K562 (cell line): ENCODE results near the gene MRPL40. TPM values are rescaled to one million over a fixed set of nuclear protein-coding genes. Genes with fewer than 3 reads are reported as not detected.

Source experiments
- ARHGAP35 ChIP-seq: fragments of 450-650 bp; IDR thresholded peaks from 2 replicates; pipeline ENCODE4 v1.6.1; 2018; ENCODE audit not compliant: partially characterized antibody
- CAMTA2 ChIP-seq: fragments of 250-450 bp; sonication (Bioruptor Pico); conservative IDR thresholded peaks from 2 replicates; pipeline ENCODE4 v1.5.1; 2022
- CBFA2T3 ChIP-seq: fragments of 450-650 bp; IDR thresholded peaks from 2 replicates; pipeline ENCODE4 v1.6.1; 2017
- CBX3 ChIP-seq, 2 experiments: IDR thresholded peaks; 1 replicate in 1 of 2; 2 replicates in 1 of 2; pipeline ENCODE4 v1.6.1; 2012; ENCODE audit warnings: inconsistent platforms in 2 of 2, low read length in 2 of 2, borderline replicate concordance in 1 of 2, control low read depth in 1 of 2
- ETV1 ChIP-seq: fragments of 450-650 bp; conservative IDR thresholded peaks from 2 replicates; pipeline ENCODE4 v1.6.1; 2016; ENCODE audit warnings: missing genetic modification characterization, control low read depth, low read depth, missing compliant biosample characterization
- EWSR1 ChIP-seq: fragments of 450-650 bp; IDR thresholded peaks from 2 replicates; pipeline ENCODE4 v1.6.1; 2018; ENCODE audit warnings: borderline replicate concordance, mild to moderate bottlenecking, low read depth, moderate library complexity; ENCODE audit not compliant: partially characterized antibody
- FOXA1 ChIP-seq: fragments of 450-650 bp; IDR thresholded peaks from 2 replicates; pipeline ENCODE4 v1.6.1; 2016; ENCODE audit warnings: mild to moderate bottlenecking, borderline replicate concordance
- FOXJ3 ChIP-seq: sonication (generic); formaldehyde crosslinking; IDR thresholded peaks from 2 replicates; pipeline ENCODE4 v1.4.0; 2020; ENCODE audit warnings: mild to moderate bottlenecking, missing genetic modification reagents
- GATAD2B ChIP-seq: fragments of 450-650 bp; IDR thresholded peaks from 2 replicates; pipeline ENCODE4 v1.6.1; 2017; ENCODE audit warnings: mild to moderate bottlenecking, borderline replicate concordance
- MAFG ChIP-seq: fragments of 450-650 bp; conservative IDR thresholded peaks from 2 replicates; pipeline ENCODE4 v1.6.1; 2016; ENCODE audit warnings: missing genetic modification characterization, missing compliant biosample characterization
- MCM3 ChIP-seq: fragments of 450-650 bp; IDR thresholded peaks from 2 replicates; pipeline ENCODE4 v1.6.1; 2016
- MXI1 ChIP-seq: IDR thresholded peaks from 2 replicates; pipeline ENCODE4 v1.6.1; 2011; ENCODE audit warnings: low read depth, mild to moderate bottlenecking, improper control_type of control experiment, low read length
- NR1H2 ChIP-seq: sonication (generic); formaldehyde crosslinking; IDR thresholded peaks from 2 replicates; pipeline ENCODE4 v1.4.0; 2020; ENCODE audit warnings: mild to moderate bottlenecking, missing genetic modification reagents
- PHB ChIP-seq: fragments of 250-450 bp; sonication (Bioruptor Pico); IDR thresholded peaks from 2 replicates; pipeline ENCODE4 v1.5.0; 2021
- SAP30 ChIP-seq: fragments of 200-600 bp; sonication (generic); IDR thresholded peaks from 2 replicates; pipeline ENCODE4 v1.6.1; 2012; ENCODE audit warnings: borderline replicate concordance, low read depth, mild to moderate bottlenecking, moderate library complexity, low read length, control low read depth, inconsistent platforms; ENCODE audit not compliant: insufficient read depth, poor library complexity, severe bottlenecking
- SMARCE1 ChIP-seq: fragments of 450-650 bp; IDR thresholded peaks from 2 replicates; pipeline ENCODE4 v1.7.1; 2016; ENCODE audit warnings: mild to moderate bottlenecking
- TCF7L2 ChIP-seq: fragments of 150-350 bp; IDR thresholded peaks from 2 replicates; pipeline ENCODE4 v1.6.1; 2016; ENCODE audit warnings: low read depth, mild to moderate bottlenecking, low read length, moderate library complexity
- YBX1 ChIP-seq: fragments of 450-650 bp; IDR thresholded peaks from 2 replicates; pipeline ENCODE4 v1.7.1; 2016; ENCODE audit warnings: mild to moderate bottlenecking
- ZNF146 ChIP-seq: IDR thresholded peaks from one replicate; pipeline ENCODE4 v1.6.1; 2018; ENCODE audit warnings: missing compliant biosample characterization; ENCODE audit not compliant: unreplicated experiment
- ZNF217 ChIP-seq: sonication (generic); formaldehyde crosslinking; IDR thresholded peaks from 2 replicates; pipeline ENCODE4 v1.8.0; 2022; ENCODE audit warnings: mild to moderate bottlenecking, missing genetic modification reagents
- ZNF232 ChIP-seq: sonication (generic); formaldehyde crosslinking; IDR thresholded peaks from 2 replicates; pipeline ENCODE4 v1.8.0; 2022; ENCODE audit warnings: mild to moderate bottlenecking, missing genetic modification reagents
- ZNF253 ChIP-seq: fragments of 250-450 bp; sonication (Bioruptor Pico); conservative IDR thresholded peaks from 2 replicates; pipeline ENCODE4 v1.6.1; 2021; ENCODE audit warnings: mild to moderate bottlenecking
- ZNF282 ChIP-seq: sonication (generic); formaldehyde crosslinking; IDR thresholded peaks from 2 replicates; pipeline ENCODE4 v1.8.1; 2023; ENCODE audit warnings: missing genetic modification reagents
- ZNF445 ChIP-seq: fragments of 250-450 bp; sonication (Bioruptor Pico); IDR thresholded peaks from 2 replicates; pipeline ENCODE4 v1.4.0; 2020; ENCODE audit warnings: low read depth, mild to moderate bottlenecking, moderate library complexity
- ZNF707 ChIP-seq: fragments of 250-450 bp; sonication (Bioruptor Pico); conservative IDR thresholded peaks from 2 replicates; pipeline ENCODE4 v1.8.0; 2022; ENCODE audit warnings: inconsistent platforms, mild to moderate bottlenecking, moderate library complexity
- ZNF780A ChIP-seq: fragments of 250-450 bp; sonication (Bioruptor Pico); IDR thresholded peaks from 2 replicates; pipeline ENCODE4 v1.5.0; 2021; ENCODE audit warnings: mild to moderate bottlenecking
- ZSCAN29 ChIP-seq: fragments of 450-650 bp; IDR thresholded peaks from 2 replicates; pipeline ENCODE4 v1.6.1; 2017
- polyA plus RNA-seq, 8 experiments: library from polyadenylated mRNA; depleted of rRNA in 4 of 8; stranded (reverse) in 5 of 8; unstranded in 3 of 8; fragments of >200 nt; fragmentation: Nextera tagmentation in 2 of 8; fragmentation: Illumina TruSeq in 1 of 8; extraction: Ambion mirVana in 2 of 8; extraction: Trizol in 1 of 8; gene quantifications; 2 replicates each; pipeline versions ENCODE4 v1.2.1 to v1.2.3, GENCODE V29; 2011 to 2014; ENCODE audit warnings: inconsistent platforms in 1 of 8, missing spikeins in 1 of 8
- total RNA-seq, 7 experiments: library from RNA; depleted of rRNA in 6 of 7; stranded (reverse); fragments of >200 nt in 6 of 7; fragmentation: Illumina TruSeq in 2 of 7; extraction: Trizol in 2 of 7; gene quantifications; 2 replicates each; pipeline versions ENCODE4 v1.2.1 to v1.2.3, GENCODE V29; 2011 to 2021; ENCODE audit warnings: low replicate concordance in 1 of 7
- TF ChIP-seq, protein P1 (sequence below): fragments of 450-650 bp; IDR thresholded peaks from 2 replicates; pipeline ENCODE4 v1.6.1; 2016; ENCODE audit warnings: low read depth, mild to moderate bottlenecking, moderate library complexity
- TF ChIP-seq, protein P2 (sequence below): fragments of 450-650 bp; formaldehyde crosslinking; IDR thresholded peaks from 2 replicates; pipeline ENCODE4 v1.4.0; 2020; ENCODE audit warnings: mild to moderate bottlenecking, moderate library complexity
- TF ChIP-seq, protein P3 (sequence below): IDR thresholded peaks from 2 replicates; pipeline ENCODE4 v1.6.1; 2011; ENCODE audit not compliant: insufficient read length; ENCODE audit errors: extremely low read depth

MRPL40 gene
- total and polyA plus RNA-seq, 9 of the 15 experiments (the other 6 are each of a cell fraction or from before 2014, with no cell fraction given), result 132 to 652 (median 208) TPM

DNA sequence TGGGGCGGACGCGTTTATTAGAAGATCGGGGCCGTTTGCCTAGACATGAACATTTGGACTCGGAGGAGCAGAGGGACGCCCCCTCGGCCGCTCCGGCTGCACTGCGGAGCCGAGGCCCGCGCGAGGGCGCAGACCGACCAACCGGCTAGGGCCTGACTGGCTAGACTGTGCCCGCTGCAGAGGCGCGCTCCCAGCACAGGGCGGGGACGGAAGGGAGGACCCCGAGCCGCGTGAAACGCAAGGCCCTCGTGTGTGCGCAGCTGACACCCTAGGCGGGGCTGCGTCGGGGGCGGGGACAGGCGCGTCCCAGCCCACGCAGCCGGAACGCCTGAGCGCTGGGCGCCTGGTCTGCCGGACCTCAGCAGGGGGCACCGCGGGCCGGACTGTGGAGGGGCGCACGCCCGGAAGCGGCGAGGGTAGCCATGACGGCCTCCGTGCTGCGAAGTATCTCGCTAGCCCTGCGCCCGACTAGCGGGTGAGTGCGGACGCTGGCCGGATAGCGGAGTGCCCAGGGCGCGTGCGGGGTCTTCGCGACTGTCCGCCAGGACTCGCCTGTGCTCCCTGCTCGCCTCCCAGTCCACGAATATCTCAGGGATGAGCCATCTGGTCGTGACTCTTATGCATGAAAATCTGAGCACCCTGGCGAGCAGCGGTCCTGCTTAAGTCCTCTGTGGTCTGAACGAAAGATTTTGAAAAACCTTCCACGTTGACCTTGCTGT, at the start of gene MRPL40 (continued):
- peak; percentile 96 for TF ChIP-seq SAP30
- TF ChIP-seq YBX1, result no peak
- no peak for TF ChIP-seq ZNF232
- no peak for TF ChIP-seq ZNF282 (CRISPR knock-in tag)
- TF ChIP-seq NR1H2 (CRISPR knock-in tag), result no peak
- no peak for TF ChIP-seq SMARCE1
- TF ChIP-seq MXI1, result peak; percentile 98
- TF ChIP-seq MCM3, result no peak
- no peak; the same call in none of the 2 replicates for TF ChIP-seq ZNF445 (CRISPR knock-in tag)
- TF ChIP-seq, protein P1, sequence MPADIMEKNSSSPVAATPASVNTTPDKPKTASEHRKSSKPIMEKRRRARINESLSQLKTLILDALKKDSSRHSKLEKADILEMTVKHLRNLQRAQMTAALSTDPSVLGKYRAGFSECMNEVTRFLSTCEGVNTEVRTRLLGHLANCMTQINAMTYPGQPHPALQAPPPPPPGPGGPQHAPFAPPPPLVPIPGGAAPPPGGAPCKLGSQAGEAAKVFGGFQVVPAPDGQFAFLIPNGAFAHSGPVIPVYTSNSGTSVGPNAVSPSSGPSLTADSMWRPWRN, result no peak
- no peak for TF ChIP-seq MAFG (tag)
- TF ChIP-seq, protein P2, sequence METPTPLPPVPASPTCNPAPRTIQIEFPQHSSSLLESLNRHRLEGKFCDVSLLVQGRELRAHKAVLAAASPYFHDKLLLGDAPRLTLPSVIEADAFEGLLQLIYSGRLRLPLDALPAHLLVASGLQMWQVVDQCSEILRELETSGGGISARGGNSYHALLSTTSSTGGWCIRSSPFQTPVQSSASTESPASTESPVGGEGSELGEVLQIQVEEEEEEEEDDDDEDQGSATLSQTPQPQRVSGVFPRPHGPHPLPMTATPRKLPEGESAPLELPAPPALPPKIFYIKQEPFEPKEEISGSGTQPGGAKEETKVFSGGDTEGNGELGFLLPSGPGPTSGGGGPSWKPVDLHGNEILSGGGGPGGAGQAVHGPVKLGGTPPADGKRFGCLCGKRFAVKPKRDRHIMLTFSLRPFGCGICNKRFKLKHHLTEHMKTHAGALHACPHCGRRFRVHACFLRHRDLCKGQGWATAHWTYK, result peak; percentile 98
- TF ChIP-seq EWSR1, result no peak
- TF ChIP-seq, protein P3, sequence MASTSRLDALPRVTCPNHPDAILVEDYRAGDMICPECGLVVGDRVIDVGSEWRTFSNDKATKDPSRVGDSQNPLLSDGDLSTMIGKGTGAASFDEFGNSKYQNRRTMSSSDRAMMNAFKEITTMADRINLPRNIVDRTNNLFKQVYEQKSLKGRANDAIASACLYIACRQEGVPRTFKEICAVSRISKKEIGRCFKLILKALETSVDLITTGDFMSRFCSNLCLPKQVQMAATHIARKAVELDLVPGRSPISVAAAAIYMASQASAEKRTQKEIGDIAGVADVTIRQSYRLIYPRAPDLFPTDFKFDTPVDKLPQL, result no peak
- TF ChIP-seq TCF7L2, result peak; percentile 27
- peak; percentile 79; the same call in 1 of the 2 replicates for TF ChIP-seq ZNF707 (CRISPR knock-in tag)
- TF ChIP-seq ZNF217 (CRISPR knock-in tag), result no peak
- TF ChIP-seq ZSCAN29, result no peak
- TF ChIP-seq FOXA1, result no peak
- TF ChIP-seq ARHGAP35, result no peak
- peak; percentile 92 for TF ChIP-seq ZNF253 (CRISPR knock-in tag)
- TF ChIP-seq FOXJ3 (CRISPR knock-in tag), result no peak
- no peak for TF ChIP-seq ZNF146 (CRISPR knock-in tag)
- no peak for TF ChIP-seq ZNF780A
- peak; percentile 87 for TF ChIP-seq ETV1 (tag)
- TF ChIP-seq CAMTA2 (CRISPR knock-in tag), result peak; percentile 98
- TF ChIP-seq PHB (CRISPR knock-in tag), result peak; percentile 97
- TF ChIP-seq GATAD2B, result no peak
- TF ChIP-seq CBFA2T3, result no peak
- TF ChIP-seq CBX3 (IDR thresholded peaks at IDR 0.05; ENCODE audit: borderline replicate concordance in 1 of 2, low read length in 2 of 2), result peak in 1 of 2 experiments; percentile 98; a peak in 1 of 3 replicates
